HEK293 (cell line): ENCODE measurements around the gene RPS6KA3.

Experiments
- CTCF ChIA-PET: fragments of 350-600 bp; formaldehyde crosslinking; extraction: SDS; loops from one replicate; lab custom pipeline; 2021; ENCODE audit warnings: antibody characterized with exemption; lab: Yijun Ruan, JAX
- POLR2A ChIA-PET: fragments of 300-600 bp; formaldehyde crosslinking; extraction: SDS; loops from one replicate; lab custom pipeline; 2020; ENCODE audit warnings: antibody characterized with exemption, inconsistent platforms; lab: Yijun Ruan, JAX
- H3K27ac ChIP-seq: fragments of 200-500 bp; sonication (Bioruptor generic); 2 replicates; pipeline ENCODE4 v1.5.1; 2014; ENCODE audit warnings: low read depth, low read length, control low read depth, inconsistent platforms; ENCODE audit errors: extremely low read depth
- H3K36me3 ChIP-seq, 2 experiments: fragments of 200-500 bp in 1 of 2; sonication (Bioruptor generic) in 1 of 2; 1 replicate in 1 of 2; 2 replicates in 1 of 2; pipeline ENCODE4 v1.5.1; 2014 to 2017; ENCODE audit warnings: inconsistent platforms in 2 of 2, low read length in 2 of 2; ENCODE audit not compliant: control insufficient read depth in 2 of 2, insufficient read depth in 1 of 2
- H3K4me1 ChIP-seq: fragments of 200-500 bp; sonication (Bioruptor generic); 2 replicates; pipeline ENCODE4 v1.5.1; 2014; ENCODE audit warnings: mild to moderate bottlenecking, low read length, inconsistent platforms; ENCODE audit not compliant: control insufficient read depth, insufficient read depth
- H3K4me3 ChIP-seq: 2 replicates; pipeline ENCODE4 v1.5.1; 2011; ENCODE audit warnings: low read depth, mild to moderate bottlenecking, control low read depth, low read length, moderate library complexity
- H3K9me3 ChIP-seq: fragments of 200-500 bp; sonication (Bioruptor generic); 2 replicates; pipeline ENCODE4 v1.5.1; 2014; ENCODE audit warnings: low read depth, low read length, inconsistent platforms; ENCODE audit not compliant: control insufficient read depth, insufficient read depth
- BCL11A ChIP-seq: fragments of 450-650 bp; formaldehyde crosslinking; IDR thresholded peaks from 2 replicates; pipeline ENCODE4 v1.5.1; 2016; ENCODE audit warnings: low read depth, missing biosample characterization, missing genetic modification characterization
- GLIS1 ChIP-seq: fragments of 450-650 bp; formaldehyde crosslinking; IDR thresholded peaks from 2 replicates; pipeline ENCODE4 v1.5.1; 2016; ENCODE audit warnings: missing biosample characterization, missing genetic modification characterization
- HOXA7 ChIP-seq: sonication (generic); formaldehyde crosslinking; IDR thresholded peaks from 2 replicates; pipeline ENCODE4 v1.8.1; 2022; ENCODE audit warnings: missing genetic modification reagents, borderline replicate concordance
- HOXD13 ChIP-seq: sonication (generic); formaldehyde crosslinking; IDR thresholded peaks from 2 replicates; pipeline ENCODE4 v1.8.0; 2022; ENCODE audit warnings: missing genetic modification reagents, borderline replicate concordance
- SP3 ChIP-seq: fragments of 450-650 bp; formaldehyde crosslinking; IDR thresholded peaks from 2 replicates; pipeline ENCODE4 v1.5.1; 2016; ENCODE audit warnings: missing biosample characterization, missing genetic modification characterization
- SP7 ChIP-seq: fragments of 450-650 bp; formaldehyde crosslinking; IDR thresholded peaks from 2 replicates; pipeline ENCODE4 v1.5.1; 2016; ENCODE audit warnings: missing biosample characterization, missing genetic modification characterization
- ZEB2 ChIP-seq: fragments of 450-650 bp; formaldehyde crosslinking; IDR thresholded peaks from 2 replicates; pipeline ENCODE4 v1.5.1; 2016; ENCODE audit warnings: missing biosample characterization, missing genetic modification characterization
- ZNF132 ChIP-seq: fragments of 450-650 bp; formaldehyde crosslinking; IDR thresholded peaks from 2 replicates; pipeline ENCODE4 v1.5.1; 2017; ENCODE audit warnings: missing biosample characterization, missing genetic modification characterization, borderline replicate concordance
- ZNF175 ChIP-seq: fragments of 450-650 bp; formaldehyde crosslinking; IDR thresholded peaks from 2 replicates; pipeline ENCODE4 v1.5.1; 2016; ENCODE audit warnings: missing biosample characterization, missing genetic modification characterization
- ZNF19 ChIP-seq: fragments of 450-650 bp; formaldehyde crosslinking; IDR thresholded peaks from 2 replicates; pipeline ENCODE4; 2016; ENCODE audit warnings: missing biosample characterization, missing genetic modification characterization, low read depth
- ZNF324 ChIP-seq: fragments of 450-650 bp; formaldehyde crosslinking; IDR thresholded peaks from 2 replicates; pipeline ENCODE4 v1.5.1; 2016; ENCODE audit warnings: missing biosample characterization, missing genetic modification characterization
- ZNF362 ChIP-seq: fragments of 450-650 bp; formaldehyde crosslinking; IDR thresholded peaks from 2 replicates; pipeline ENCODE4 v1.5.1; 2016; ENCODE audit warnings: missing biosample characterization, missing genetic modification characterization
- ZNF398 ChIP-seq: fragments of 450-650 bp; formaldehyde crosslinking; IDR thresholded peaks from 2 replicates; pipeline ENCODE4 v1.5.1; 2017; ENCODE audit warnings: missing biosample characterization, missing genetic modification characterization
- ZNF501 ChIP-seq: fragments of 450-650 bp; formaldehyde crosslinking; IDR thresholded peaks from 2 replicates; pipeline ENCODE4 v1.5.1; 2016; ENCODE audit warnings: missing biosample characterization, missing genetic modification characterization
- ZNF521 ChIP-seq: fragments of 450-650 bp; formaldehyde crosslinking; IDR thresholded peaks from 2 replicates; pipeline ENCODE4 v1.5.1; 2017; ENCODE audit warnings: missing biosample characterization, mild to moderate bottlenecking, missing genetic modification characterization
- ZNF558 ChIP-seq: fragments of 450-650 bp; formaldehyde crosslinking; IDR thresholded peaks from 2 replicates; pipeline ENCODE4 v1.5.1; 2016; ENCODE audit warnings: missing biosample characterization, missing genetic modification characterization
- ZNF560 ChIP-seq: fragments of 450-650 bp; formaldehyde crosslinking; IDR thresholded peaks from 2 replicates; pipeline ENCODE4 v1.5.1; 2017; ENCODE audit warnings: missing biosample characterization, missing genetic modification characterization, borderline replicate concordance
- ZNF660 ChIP-seq: fragments of 450-650 bp; IDR thresholded peaks from 2 replicates; pipeline ENCODE4 v1.5.1; 2018; ENCODE audit warnings: missing biosample characterization, mild to moderate bottlenecking, missing genetic modification characterization
- ZNF777 ChIP-seq: fragments of 450-650 bp; formaldehyde crosslinking; IDR thresholded peaks from 2 replicates; pipeline ENCODE4 v1.5.1; 2017; ENCODE audit warnings: missing biosample characterization, missing genetic modification characterization, borderline replicate concordance
- ZNF837 ChIP-seq: fragments of 450-650 bp; formaldehyde crosslinking; IDR thresholded peaks from 2 replicates; pipeline ENCODE4 v1.5.1; 2016; ENCODE audit warnings: missing biosample characterization, missing genetic modification characterization
- ZSCAN30 ChIP-seq: fragments of 450-650 bp; IDR thresholded peaks from 2 replicates; pipeline ENCODE4 v1.5.1; 2018; ENCODE audit warnings: missing biosample characterization, mild to moderate bottlenecking, missing genetic modification characterization, moderate library complexity
- TF ChIP-seq, protein P1 (sequence below): fragments of 450-650 bp; formaldehyde crosslinking; IDR thresholded peaks from 2 replicates; pipeline ENCODE4 v1.5.1; 2016; ENCODE audit warnings: missing biosample characterization, missing genetic modification characterization
- TF ChIP-seq, protein P2 (sequence below): fragments of 450-650 bp; formaldehyde crosslinking; IDR thresholded peaks from 2 replicates; pipeline ENCODE4 v1.5.1; 2016; ENCODE audit warnings: missing biosample characterization, missing genetic modification characterization, borderline replicate concordance

The RPS6KA3 gene

GRCh38 chrX:20212486-20213089, 54.1 kb downstream of the RPS6KA3 start (continued):
- TF ChIP-seq ZNF398 (tag by site-specific recombination) (no peak), HOXD13 (CRISPR knock-in tag) (no peak), ZSCAN30 (no peak), ZNF560 (tag by site-specific recombination) (no peak), ZNF362 (no peak), ZNF132 (no peak), ZNF837 (tag by site-specific recombination) (no peak)

DNA sequence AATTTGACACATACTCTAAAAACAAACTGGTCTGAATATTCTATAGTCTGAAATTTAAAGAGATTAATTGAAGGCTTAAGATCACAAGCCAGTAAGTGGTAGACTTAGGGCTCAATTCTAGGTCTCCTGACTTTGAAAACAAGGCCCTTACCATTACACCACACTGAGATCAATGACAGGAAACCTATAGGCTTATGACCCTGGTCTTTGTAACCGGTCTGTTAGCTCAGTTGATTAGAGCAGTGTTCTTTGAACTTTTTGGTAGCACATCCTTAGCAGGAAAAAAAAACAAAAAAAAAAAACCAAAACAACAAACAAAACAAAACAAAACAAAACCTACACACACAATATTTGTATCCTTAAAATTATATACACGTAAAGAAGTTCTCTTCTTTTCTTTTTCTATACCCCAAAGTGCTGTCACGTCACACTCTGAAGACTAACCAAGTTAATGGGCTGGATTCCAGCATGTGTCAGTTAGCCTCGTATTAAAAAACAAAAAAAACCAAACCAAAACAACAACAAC, 55.4 kb downstream of the RPS6KA3 start:
- Histone ChIP-seq H3K9me3 (no peaks in the 10 kb centered on the region), H3K36me3 (peaks cover 0 to 12% of the 10 kb centered on the region in 2 experiments; a peak in 1 of 3 replicates), H3K4me3 (no peak overlapping the region), H3K27ac (no peak overlapping the region), H3K4me1 (peaks cover 2% of the 10 kb centered on the region; the same call in 1 of the 2 replicates)
- ChIA-PET CTCF (no interaction called here), POLR2A (no interaction called here)
- TF ChIP-seq ZNF777 (tag by site-specific recombination) (no peak), ZEB2 (tag by site-specific recombination) (no peak), HOXD13 (CRISPR knock-in tag) (no peak), HOXA7 (CRISPR knock-in tag) (no peak), ZNF324 (tag by site-specific recombination) (no peak), ZNF175 (tag by site-specific recombination) (no peak), ZNF19 (tag by site-specific recombination) (no peak), ZNF521 (tag by site-specific recombination) (no peak), ZNF501 (no peak), BCL11A (tag by site-specific recombination) (no peak), SP3 (tag by site-specific recombination) (no peak)
- TF ChIP-seq, protein P1, sequence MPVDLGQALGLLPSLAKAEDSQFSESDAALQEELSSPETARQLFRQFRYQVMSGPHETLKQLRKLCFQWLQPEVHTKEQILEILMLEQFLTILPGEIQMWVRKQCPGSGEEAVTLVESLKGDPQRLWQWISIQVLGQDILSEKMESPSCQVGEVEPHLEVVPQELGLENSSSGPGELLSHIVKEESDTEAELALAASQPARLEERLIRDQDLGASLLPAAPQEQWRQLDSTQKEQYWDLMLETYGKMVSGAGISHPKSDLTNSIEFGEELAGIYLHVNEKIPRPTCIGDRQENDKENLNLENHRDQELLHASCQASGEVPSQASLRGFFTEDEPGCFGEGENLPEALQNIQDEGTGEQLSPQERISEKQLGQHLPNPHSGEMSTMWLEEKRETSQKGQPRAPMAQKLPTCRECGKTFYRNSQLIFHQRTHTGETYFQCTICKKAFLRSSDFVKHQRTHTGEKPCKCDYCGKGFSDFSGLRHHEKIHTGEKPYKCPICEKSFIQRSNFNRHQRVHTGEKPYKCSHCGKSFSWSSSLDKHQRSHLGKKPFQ, result no peak

- Histone ChIP-seq H3K9me3 (no peaks in the 10 kb centered on the region), H3K27ac (no peak overlapping the region), H3K4me1 (no peaks in the 10 kb centered on the region), H3K36me3 (peaks cover 24 to 30% of the 10 kb centered on the region in 2 experiments), H3K4me3 (no peak overlapping the region)
- ChIA-PET CTCF (no interaction called here), POLR2A (no interaction called here)
- TF ChIP-seq SP7 (no peak), ZNF558 (tag by site-specific recombination) (no peak), ZNF660 (tag by site-specific recombination) (no peak), GLIS1 (tag by site-specific recombination) (no peak)
- TF ChIP-seq, protein P2, sequence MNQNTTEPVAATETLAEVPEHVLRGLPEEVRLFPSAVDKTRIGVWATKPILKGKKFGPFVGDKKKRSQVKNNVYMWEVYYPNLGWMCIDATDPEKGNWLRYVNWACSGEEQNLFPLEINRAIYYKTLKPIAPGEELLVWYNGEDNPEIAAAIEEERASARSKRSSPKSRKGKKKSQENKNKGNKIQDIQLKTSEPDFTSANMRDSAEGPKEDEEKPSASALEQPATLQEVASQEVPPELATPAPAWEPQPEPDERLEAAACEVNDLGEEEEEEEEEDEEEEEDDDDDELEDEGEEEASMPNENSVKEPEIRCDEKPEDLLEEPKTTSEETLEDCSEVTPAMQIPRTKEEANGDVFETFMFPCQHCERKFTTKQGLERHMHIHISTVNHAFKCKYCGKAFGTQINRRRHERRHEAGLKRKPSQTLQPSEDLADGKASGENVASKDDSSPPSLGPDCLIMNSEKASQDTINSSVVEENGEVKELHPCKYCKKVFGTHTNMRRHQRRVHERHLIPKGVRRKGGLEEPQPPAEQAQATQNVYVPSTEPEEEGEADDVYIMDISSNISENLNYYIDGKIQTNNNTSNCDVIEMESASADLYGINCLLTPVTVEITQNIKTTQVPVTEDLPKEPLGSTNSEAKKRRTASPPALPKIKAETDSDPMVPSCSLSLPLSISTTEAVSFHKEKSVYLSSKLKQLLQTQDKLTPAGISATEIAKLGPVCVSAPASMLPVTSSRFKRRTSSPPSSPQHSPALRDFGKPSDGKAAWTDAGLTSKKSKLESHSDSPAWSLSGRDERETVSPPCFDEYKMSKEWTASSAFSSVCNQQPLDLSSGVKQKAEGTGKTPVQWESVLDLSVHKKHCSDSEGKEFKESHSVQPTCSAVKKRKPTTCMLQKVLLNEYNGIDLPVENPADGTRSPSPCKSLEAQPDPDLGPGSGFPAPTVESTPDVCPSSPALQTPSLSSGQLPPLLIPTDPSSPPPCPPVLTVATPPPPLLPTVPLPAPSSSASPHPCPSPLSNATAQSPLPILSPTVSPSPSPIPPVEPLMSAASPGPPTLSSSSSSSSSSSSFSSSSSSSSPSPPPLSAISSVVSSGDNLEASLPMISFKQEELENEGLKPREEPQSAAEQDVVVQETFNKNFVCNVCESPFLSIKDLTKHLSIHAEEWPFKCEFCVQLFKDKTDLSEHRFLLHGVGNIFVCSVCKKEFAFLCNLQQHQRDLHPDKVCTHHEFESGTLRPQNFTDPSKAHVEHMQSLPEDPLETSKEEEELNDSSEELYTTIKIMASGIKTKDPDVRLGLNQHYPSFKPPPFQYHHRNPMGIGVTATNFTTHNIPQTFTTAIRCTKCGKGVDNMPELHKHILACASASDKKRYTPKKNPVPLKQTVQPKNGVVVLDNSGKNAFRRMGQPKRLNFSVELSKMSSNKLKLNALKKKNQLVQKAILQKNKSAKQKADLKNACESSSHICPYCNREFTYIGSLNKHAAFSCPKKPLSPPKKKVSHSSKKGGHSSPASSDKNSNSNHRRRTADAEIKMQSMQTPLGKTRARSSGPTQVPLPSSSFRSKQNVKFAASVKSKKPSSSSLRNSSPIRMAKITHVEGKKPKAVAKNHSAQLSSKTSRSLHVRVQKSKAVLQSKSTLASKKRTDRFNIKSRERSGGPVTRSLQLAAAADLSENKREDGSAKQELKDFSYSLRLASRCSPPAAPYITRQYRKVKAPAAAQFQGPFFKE (tag by site-specific recombination), result no peak
Measured at GRCh38 chrX:20205927-20206708, 60.6 kb downstream of the RPS6KA3 start.
